PC-9 (cell line): ENCODE data around the gene UBXN6.

Source experiments
- CTCF ChIP-seq: fragments of 200-600 bp; sonication (generic); conservative IDR thresholded peaks from 2 replicates; pipeline ENCODE4 v1.6.1; 2017; ENCODE audit warnings: mixed run types, antibody characterized with exemption, mild to moderate bottlenecking, moderate library complexity
- EZH2 ChIP-seq: fragments of 200-600 bp; sonication (generic); IDR thresholded peaks from 2 replicates; pipeline ENCODE4 v1.8.0; 2017; ENCODE audit warnings: antibody characterized with exemption, low read depth

GRCh38 chr19:4493104-4493928 is 35.7 kb upstream of the UBXN6 start:
- TF ChIP-seq CTCF (no peak), EZH2 (no peak)
